Measurements from ENCODE around the gene KRT6A. TPM values are rescaled to one million over a fixed set of nuclear protein-coding genes. Genes with fewer than 3 reads are reported as not detected.

KRT6A gene
- total RNA-seq, 1 donor from 2014 or later, result not detected

- Histone ChIP-seq H3K36me3 (no peaks in the 10 kb centered on the region), H3K27ac (replicated peaks) (no peak within 1 kb of the TSS), H3K4me3 (no peak within 1 kb of the TSS), H3K9me3 (replicated peaks) (peaks cover 5% of the 10 kb centered on the region), H3K27me3 (ENCODE audit: low read depth) (peaks cover 16% of the 10 kb centered on the region), H3K4me1 (no peaks in the 10 kb centered on the region)
- TF ChIP-seq CTCF (IDR thresholded peaks at IDR 0.05; ENCODE audit: borderline replicate concordance), result no peak
- DNase-seq, result no peak
- intact Hi-C loops (cut with micrococcal nuclease), result no loop called here
Observed at GRCh38 chr12:52473768-52474167, 19.3 kb downstream of the KRT6A start, which contains the start of gene KRT6C. KRT6C (minus strand) TSS chr12:52473805; CDS start chr12:52473737, 68 bp downstream.

DNA sequence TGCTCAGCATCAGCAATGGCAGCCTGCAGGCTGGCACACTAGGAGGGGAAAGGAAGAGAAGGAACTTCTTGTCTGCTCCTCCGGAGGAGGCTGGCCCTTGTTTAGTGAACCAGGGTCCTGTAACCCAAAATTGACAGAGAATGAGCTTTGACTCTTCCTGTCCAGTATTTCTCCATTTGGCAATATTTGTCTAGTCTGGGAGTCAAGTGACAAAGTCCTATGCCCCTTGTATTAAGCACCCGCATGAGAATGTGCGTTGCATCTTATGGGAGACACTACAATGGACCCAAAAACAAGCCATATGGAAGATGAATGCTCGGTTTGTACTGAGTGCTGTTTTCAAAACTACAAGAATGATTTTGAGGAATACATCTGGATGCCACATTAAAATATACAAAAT, 23.2 kb downstream of the KRT6A start:
- no peaks in the 10 kb centered on the region for H3K36me3 ChIP-seq
- no peaks in the 10 kb centered on the region for H3K4me1 ChIP-seq
- H3K4me3 ChIP-seq, result no peak overlapping the region
- H3K27me3 ChIP-seq (ENCODE audit: low read depth), result peaks cover 40% of the 10 kb centered on the region
- no peak overlapping the region for H3K27ac ChIP-seq (replicated peaks)
- TF ChIP-seq CTCF (IDR thresholded peaks at IDR 0.05; ENCODE audit: borderline replicate concordance), result no peak
- H3K9me3 ChIP-seq (replicated peaks), result no peaks in the 10 kb centered on the region
- intact Hi-C loops (cut with micrococcal nuclease), result no loop called here
- no peak for DNase-seq

DNA sequence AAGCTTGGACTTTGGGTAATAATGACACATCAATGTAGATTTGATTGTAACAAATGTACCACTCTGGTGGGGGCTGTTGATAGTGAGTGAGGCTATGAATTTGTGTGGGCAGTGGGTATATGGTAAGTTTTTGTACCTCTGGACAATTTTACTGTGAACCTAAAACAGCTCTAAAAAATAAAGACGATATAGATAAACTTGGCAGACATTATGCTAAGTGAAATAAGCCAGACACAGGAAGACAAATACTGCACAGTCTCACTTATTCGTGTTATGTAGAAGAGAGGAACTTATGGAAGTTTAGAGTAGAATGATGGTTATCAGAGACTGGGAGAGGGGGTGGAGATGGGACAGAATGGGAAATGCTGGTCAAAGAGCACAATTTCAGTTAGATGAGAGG, 28.2 kb downstream of the KRT6A start:
- TF ChIP-seq CTCF (IDR thresholded peaks at IDR 0.05; ENCODE audit: borderline replicate concordance), result no peak
- H3K9me3 ChIP-seq (replicated peaks), result no peaks in the 10 kb centered on the region

DNA sequence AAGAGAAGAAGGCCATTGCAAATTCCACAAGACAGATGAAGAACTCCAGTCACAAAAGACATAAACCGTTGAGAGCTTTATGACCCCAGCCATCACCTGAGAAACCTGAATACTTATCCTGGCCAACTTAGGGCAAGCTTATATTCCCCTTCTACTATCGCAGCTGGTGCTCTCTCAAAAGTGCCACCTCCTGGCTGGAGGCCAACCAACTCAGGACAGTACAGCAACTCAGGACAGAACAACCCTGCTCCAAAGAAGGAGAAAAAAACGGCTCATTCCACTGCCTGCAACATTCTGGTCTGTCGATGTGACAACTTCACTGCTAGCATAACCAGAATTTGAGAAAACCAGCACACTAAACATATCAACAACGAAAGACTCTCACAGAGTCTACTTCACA, 31.4 kb downstream of the KRT6A start:
- H3K4me3 ChIP-seq, result no peak overlapping the region
- intact Hi-C loops (cut with micrococcal nuclease), result no loop called here
- H3K27ac ChIP-seq (replicated peaks), result no peak overlapping the region
- H3K9me3 ChIP-seq (replicated peaks), result no peaks in the 10 kb centered on the region
- DNase-seq, result peak; percentile 33
- no peaks in the 10 kb centered on the region for H3K36me3 ChIP-seq
- no peak for TF ChIP-seq CTCF (IDR thresholded peaks at IDR 0.05; ENCODE audit: borderline replicate concordance)
- H3K27me3 ChIP-seq (ENCODE audit: low read depth), result peaks cover 24% of the 10 kb centered on the region
- H3K4me1 ChIP-seq, result no peaks in the 10 kb centered on the region

More for the DNA sequence above, 28.2 kb downstream of the KRT6A start:
- intact Hi-C loops (cut with micrococcal nuclease), result no loop called here
- DNase-seq, result no peak
- no peaks in the 10 kb centered on the region for H3K4me1 ChIP-seq
- peaks cover 46% of the 10 kb centered on the region for H3K27me3 ChIP-seq (ENCODE audit: low read depth)
- H3K4me3 ChIP-seq, result no peak overlapping the region
- no peaks in the 10 kb centered on the region for H3K36me3 ChIP-seq
- H3K27ac ChIP-seq (replicated peaks), result no peak overlapping the region

DNA sequence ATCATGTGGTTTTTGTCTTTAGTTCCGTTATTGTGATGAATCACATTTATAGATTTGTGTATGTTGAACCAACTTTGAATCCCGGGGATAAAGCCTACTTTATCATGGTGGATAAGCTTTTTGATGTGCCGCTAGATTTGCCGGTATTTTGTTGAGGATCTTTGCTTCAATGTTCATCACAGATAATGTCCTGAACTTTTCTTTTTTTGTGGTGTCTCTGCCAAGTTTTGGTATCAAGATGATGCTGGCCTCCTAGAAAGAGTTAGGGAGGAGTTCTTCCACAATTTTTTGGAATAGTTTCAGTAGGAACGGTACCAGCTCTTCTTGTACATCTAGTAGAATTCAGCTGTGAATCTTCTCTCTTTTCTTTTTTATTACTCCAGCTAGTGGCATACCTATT, 34.2 kb downstream of the KRT6A start:
- peaks cover 24% of the 10 kb centered on the region for H3K27me3 ChIP-seq (ENCODE audit: low read depth)
- H3K36me3 ChIP-seq, result no peaks in the 10 kb centered on the region
- no peak for DNase-seq
- intact Hi-C loops (cut with micrococcal nuclease), result no loop called here
- H3K4me3 ChIP-seq, result no peak overlapping the region
- no peaks in the 10 kb centered on the region for H3K4me1 ChIP-seq
- no peaks in the 10 kb centered on the region for H3K9me3 ChIP-seq (replicated peaks)
- no peak for TF ChIP-seq CTCF (IDR thresholded peaks at IDR 0.05; ENCODE audit: borderline replicate concordance)
- H3K27ac ChIP-seq (replicated peaks), result no peak overlapping the region

GRCh38 chr12:52455821-52456220, 37.2 kb downstream of the KRT6A start:
- Histone ChIP-seq H3K4me3 (no peak overlapping the region), H3K36me3 (no peaks in the 10 kb centered on the region), H3K27ac (replicated peaks) (no peak overlapping the region), H3K9me3 (replicated peaks) (no peaks in the 10 kb centered on the region), H3K4me1 (no peaks in the 10 kb centered on the region), H3K27me3 (ENCODE audit: low read depth) (peaks cover 21% of the 10 kb centered on the region)
- TF ChIP-seq CTCF (IDR thresholded peaks at IDR 0.05; ENCODE audit: borderline replicate concordance), result no peak
- no peak for DNase-seq
- intact Hi-C loops (cut with micrococcal nuclease), result no loop called here
